ENCODE results near the gene PIAS4.
A peak's percentile ranks its signal among the peaks of the same experiment; 100 is the strongest.

Gene PIAS4

DNA sequence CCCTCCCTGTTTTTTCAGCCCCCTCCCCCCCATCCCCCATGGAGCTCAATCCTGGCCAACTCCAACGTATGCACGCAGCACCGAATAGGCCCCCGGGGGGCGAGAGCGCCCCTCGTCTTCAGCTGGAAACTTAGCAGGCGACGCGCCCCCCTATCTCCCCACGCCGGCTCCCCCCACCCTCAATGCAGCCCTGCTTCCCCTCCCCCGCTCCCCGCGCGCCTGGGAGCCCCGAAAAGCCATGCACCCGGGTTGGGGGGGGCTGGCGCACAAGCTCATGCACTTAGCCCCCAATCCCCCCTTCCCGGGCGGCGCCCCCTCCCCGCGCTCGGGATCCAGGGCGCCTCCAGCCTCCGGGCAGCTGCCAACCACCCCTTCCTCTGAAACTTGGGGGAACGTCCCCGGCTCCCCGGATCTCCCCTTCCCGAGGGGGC, 58.7 kb downstream of the PIAS4 start:
- peaks cover 22% of the 10 kb centered on the region for H3K27me3 ChIP-seq (ENCODE audit: control insufficient read depth, insufficient read depth, low read length)
- H3K4me1 ChIP-seq (ENCODE audit: control insufficient read depth, insufficient read depth, low read length): peaks cover 25% of the 10 kb centered on the region
- H3K9ac ChIP-seq (ENCODE audit: low read length): no peak overlapping the region
- H3K9me3 ChIP-seq (ENCODE audit: control insufficient read depth, insufficient read depth, low read depth, low read length): no peaks in the 10 kb centered on the region
- 0 out of 2 replicates have a peak overlapping the region, but pooled peaks have one; percentile 53 for H3K27ac ChIP-seq (ENCODE audit: low read depth, low read length)
- peaks cover 10% of the 10 kb centered on the region for H3K36me3 ChIP-seq (ENCODE audit: control insufficient read depth, insufficient read depth, low read length)
- H3K4me3 ChIP-seq (ENCODE audit: low read depth, low read length): peak overlapping the region; percentile 61

DNA sequence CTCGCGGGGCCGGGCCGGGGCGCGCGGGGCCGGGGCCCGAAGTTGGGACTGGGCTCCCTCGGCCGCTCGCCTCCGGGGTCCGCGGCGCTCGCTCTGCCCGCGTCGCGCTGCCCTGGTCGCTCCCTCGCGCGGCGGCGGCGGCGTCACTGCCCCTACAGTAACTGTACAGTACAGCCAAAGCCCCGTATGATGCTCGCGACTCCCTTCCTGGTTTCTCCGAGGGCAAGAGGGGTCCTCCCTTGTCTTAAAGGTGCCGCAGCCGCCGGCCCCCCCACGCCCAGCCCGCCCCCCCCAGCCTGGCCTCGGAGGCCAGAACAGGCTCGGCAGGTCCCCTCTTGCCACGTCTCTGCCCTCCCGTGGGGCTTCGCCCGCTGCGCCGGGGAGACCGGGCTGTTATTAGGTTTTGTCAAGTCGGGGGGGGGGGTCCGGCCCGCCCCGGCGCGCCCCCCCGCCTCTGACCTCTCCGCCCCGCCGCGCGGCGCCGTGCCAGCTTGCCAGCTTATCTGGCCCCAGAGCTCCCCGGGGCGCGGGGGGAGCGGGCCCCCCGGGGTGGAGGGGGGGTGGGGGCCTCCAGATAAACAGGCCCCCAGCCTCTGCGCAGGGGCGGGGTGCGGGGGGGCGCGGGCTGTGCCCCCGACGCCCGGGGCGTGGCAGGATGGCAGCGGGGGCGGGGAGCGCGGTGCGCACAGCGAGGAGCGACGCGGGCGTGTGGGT, 59.3 kb downstream of the PIAS4 start, which contains the start of gene ZBTB7A:
TSS of gene ZBTB7A (minus strand) at position 218 of the 714 bp plus-strand sequence. CDS start 11,667 bp downstream, outside the sequence.
- H3K27ac ChIP-seq (ENCODE audit: low read depth, low read length): 0 out of 2 replicates have a peak within 1 kb of the TSS, but pooled peaks have one; percentile 53
- H3K4me3 ChIP-seq (ENCODE audit: low read depth, low read length): peak within 1 kb of the TSS; percentile 61
- H3K4me1 ChIP-seq (ENCODE audit: control insufficient read depth, insufficient read depth, low read length): peaks cover 19% of the 10 kb centered on the region
- peaks cover 10% of the 10 kb centered on the region for H3K36me3 ChIP-seq (ENCODE audit: control insufficient read depth, insufficient read depth, low read length)
- no peak within 1 kb of the TSS for H3K9ac ChIP-seq (ENCODE audit: low read length)
- H3K27me3 ChIP-seq (ENCODE audit: control insufficient read depth, insufficient read depth, low read length): peaks cover 22% of the 10 kb centered on the region
- no peaks in the 10 kb centered on the region for H3K9me3 ChIP-seq (ENCODE audit: control insufficient read depth, insufficient read depth, low read depth, low read length)

DNA sequence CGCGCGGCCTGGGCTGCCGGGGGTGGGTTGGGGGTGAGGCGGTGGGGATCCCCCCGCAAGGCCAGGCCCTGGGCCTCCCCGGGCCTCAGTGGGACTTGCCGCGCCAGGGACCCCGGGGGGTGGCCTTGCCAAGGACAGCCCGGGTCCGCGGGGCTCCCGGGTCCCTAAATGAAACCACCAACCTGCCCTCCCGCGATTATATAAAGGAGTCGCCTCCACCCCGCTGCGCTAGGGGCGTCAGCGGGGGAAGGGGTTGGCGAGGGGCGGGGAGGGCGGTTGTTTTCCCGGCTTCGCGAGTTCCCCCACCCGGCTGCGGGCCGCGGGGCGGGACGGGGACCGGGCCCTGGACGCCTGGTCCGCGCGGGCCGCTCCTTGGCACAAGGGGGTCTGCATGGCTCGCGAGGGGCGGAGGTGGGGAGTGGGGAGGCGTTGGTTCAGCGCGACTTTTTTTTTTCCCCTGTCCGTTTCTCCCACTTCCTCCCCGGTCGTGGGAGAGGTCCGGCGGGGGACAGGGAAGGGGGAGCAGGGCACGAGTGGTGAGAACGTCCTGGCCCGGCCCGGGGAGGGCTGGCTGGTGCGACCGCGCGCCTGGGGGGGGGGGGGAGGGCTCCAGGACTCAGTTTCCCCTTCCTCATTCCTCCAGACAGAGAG, 60.0 kb downstream of the PIAS4 start:
- peaks cover 12% of the 10 kb centered on the region for H3K4me1 ChIP-seq (ENCODE audit: control insufficient read depth, insufficient read depth, low read length)
- no peak overlapping the region for H3K9ac ChIP-seq (ENCODE audit: low read length)
- peak overlapping the region; percentile 47 for H3K4me3 ChIP-seq (ENCODE audit: low read depth, low read length)
- H3K36me3 ChIP-seq (ENCODE audit: control insufficient read depth, insufficient read depth, low read length): peaks cover 10% of the 10 kb centered on the region
- peaks cover 22% of the 10 kb centered on the region for H3K27me3 ChIP-seq (ENCODE audit: control insufficient read depth, insufficient read depth, low read length)
- no peak overlapping the region for H3K27ac ChIP-seq (ENCODE audit: low read depth, low read length)
- H3K9me3 ChIP-seq (ENCODE audit: control insufficient read depth, insufficient read depth, low read depth, low read length): no peaks in the 10 kb centered on the region

DNA sequence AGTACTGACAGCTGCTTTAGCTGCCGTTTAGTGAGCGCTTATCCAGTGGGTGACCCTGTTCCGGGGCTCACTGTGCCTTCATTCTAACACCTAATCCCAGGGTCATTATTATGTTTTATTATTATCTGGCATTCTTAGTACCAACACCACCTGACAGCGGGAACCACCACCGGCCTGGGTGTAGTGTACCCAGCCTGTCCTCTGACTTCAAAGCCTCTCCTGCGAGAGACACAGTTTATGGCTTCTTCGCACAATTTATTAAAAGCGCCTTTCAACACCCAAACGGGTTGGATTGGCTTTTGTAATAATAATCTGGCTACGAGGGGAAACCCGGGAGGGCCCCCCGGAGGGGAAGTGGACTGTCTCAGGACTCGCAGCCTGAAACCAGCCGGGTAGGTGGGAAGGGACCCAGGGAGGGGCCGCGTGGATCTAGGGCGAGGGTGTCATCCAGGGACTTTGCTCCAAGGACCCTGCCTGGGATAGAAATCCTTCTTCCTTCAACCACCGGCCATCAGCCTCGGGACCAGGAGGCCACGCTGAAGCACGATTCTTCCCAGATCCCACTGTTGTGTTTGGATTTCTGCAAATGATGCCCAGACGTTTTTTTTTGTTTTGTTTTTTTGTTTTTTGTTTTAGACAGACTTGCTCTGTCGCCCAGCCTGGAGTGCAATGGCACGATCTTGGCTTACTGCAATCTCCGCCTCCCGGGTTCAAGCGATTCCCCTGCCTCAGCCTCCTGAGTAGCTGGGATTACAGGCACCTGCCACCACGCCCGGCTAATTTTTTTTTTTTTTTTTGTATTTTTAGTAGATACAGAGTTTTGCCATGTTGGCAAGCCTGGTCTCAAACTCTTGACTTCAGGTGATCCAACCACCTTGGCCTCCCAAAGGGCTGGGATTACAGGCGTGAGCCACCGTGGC, 60.8 kb downstream of the PIAS4 start:
- no peaks in the 10 kb centered on the region for H3K9me3 ChIP-seq (ENCODE audit: control insufficient read depth, insufficient read depth, low read depth, low read length)
- H3K4me3 ChIP-seq (ENCODE audit: low read depth, low read length): peak overlapping the region; percentile 47
- H3K9ac ChIP-seq (ENCODE audit: low read length): no peak overlapping the region
- peaks cover 3% of the 10 kb centered on the region; the same call in 1 of the 2 replicates for H3K36me3 ChIP-seq (ENCODE audit: control insufficient read depth, insufficient read depth, low read length)
- peaks cover 22% of the 10 kb centered on the region for H3K27me3 ChIP-seq (ENCODE audit: control insufficient read depth, insufficient read depth, low read length)
- H3K27ac ChIP-seq (ENCODE audit: low read depth, low read length): no peak overlapping the region
- H3K4me1 ChIP-seq (ENCODE audit: control insufficient read depth, insufficient read depth, low read length): peaks cover 4% of the 10 kb centered on the region

DNA sequence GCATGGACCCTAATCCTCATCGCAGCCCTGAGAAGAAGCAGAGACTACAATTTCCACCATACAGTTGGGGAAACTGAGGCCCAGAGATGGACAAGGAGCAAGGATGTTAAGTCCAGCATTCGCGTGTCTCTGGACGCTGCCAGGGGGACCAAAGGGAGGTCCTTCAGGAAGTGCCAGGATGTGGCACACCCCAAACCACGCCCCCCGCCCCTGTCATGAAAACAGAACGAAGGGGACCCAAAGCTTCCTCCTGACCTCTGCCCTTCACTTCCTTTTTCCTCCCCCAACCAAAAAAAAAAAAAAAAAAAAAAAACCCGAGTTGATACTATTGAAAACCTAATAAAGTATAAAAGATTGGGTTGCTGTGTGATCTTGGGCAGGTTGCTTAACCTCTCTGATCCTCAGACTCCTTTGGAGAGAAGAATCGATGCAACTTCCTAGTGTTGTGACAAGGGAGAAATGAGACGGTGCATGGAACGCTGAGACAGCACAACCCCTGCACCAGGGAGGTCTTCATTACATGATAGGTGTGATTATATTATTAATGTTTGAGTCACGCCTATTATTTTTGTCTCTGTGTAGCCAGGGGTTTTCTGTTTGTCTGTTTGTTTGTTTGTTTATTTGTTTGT, 61.9 kb downstream of the PIAS4 start:
- H3K9ac ChIP-seq (ENCODE audit: low read length): no peak overlapping the region
- H3K36me3 ChIP-seq (ENCODE audit: control insufficient read depth, insufficient read depth, low read length): no peaks in the 10 kb centered on the region
- H3K27ac ChIP-seq (ENCODE audit: low read depth, low read length): no peak overlapping the region
- peaks cover 22% of the 10 kb centered on the region for H3K27me3 ChIP-seq (ENCODE audit: control insufficient read depth, insufficient read depth, low read length)
- no peak overlapping the region; the same call in 1 of the 2 replicates for H3K4me3 ChIP-seq (ENCODE audit: low read depth, low read length)
- H3K9me3 ChIP-seq (ENCODE audit: control insufficient read depth, insufficient read depth, low read depth, low read length): no peaks in the 10 kb centered on the region
- no peaks in the 10 kb centered on the region; the same call in 1 of the 2 replicates for H3K4me1 ChIP-seq (ENCODE audit: control insufficient read depth, insufficient read depth, low read length)

DNA sequence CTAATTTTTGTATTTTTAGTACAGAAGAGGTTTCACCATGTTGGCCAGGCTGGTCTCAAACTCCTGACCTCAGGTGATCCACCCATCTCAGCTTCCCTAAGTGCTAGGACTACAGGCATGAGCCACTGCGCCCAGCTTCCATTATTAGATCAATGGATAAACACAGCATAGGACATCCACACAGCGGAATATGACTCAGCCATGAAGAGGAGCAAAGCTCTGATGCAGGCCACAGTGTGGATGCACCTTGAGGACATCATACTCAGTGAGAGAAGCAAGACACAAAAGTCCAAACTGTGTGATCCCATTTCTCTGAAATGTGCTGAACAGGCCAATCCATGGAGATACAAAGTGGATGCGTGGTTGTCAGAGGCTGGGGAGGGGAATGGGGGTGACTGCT, 64.1 kb downstream of the PIAS4 start:
- Histone ChIP-seq H3K9ac (ENCODE audit: low read length) (no peak overlapping the region), H3K4me3 (ENCODE audit: low read depth, low read length) (no peak overlapping the region), H3K36me3 (ENCODE audit: control insufficient read depth, insufficient read depth, low read length) (no peaks in the 10 kb centered on the region), H3K4me1 (ENCODE audit: control insufficient read depth, insufficient read depth, low read length) (no peaks in the 10 kb centered on the region; the same call in 1 of the 2 replicates), H3K9me3 (ENCODE audit: control insufficient read depth, insufficient read depth, low read depth, low read length) (no peaks in the 10 kb centered on the region), H3K27me3 (ENCODE audit: control insufficient read depth, insufficient read depth, low read length) (peaks cover 22% of the 10 kb centered on the region), H3K27ac (ENCODE audit: low read depth, low read length) (no peak overlapping the region)

DNA sequence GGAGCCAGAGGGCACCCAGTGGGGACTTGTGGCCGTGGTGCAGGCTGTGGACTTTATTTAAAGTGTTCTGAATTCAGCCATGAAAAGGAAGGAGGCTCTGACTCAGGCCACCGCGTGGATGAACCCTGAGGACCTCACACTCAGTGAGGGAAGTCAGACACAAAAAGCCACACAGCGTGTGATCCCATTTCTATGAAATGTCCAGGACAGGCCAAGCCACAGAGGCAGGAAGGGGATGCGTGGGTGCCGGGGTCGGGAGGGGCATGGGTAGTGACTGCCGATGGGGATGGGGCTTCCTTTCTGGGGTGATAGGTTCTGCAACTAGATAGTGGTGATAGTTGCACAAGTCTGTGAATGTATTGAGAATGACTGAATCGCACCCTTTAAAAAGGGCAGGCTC, 67.8 kb downstream of the PIAS4 start:
- Histone ChIP-seq H3K4me1 (ENCODE audit: control insufficient read depth, insufficient read depth, low read length) (peaks cover 14% of the 10 kb centered on the region), H3K27me3 (ENCODE audit: control insufficient read depth, insufficient read depth, low read length) (no peaks in the 10 kb centered on the region), H3K9ac (ENCODE audit: low read length) (no peak overlapping the region), H3K4me3 (ENCODE audit: low read depth, low read length) (no peak overlapping the region), H3K9me3 (ENCODE audit: control insufficient read depth, insufficient read depth, low read depth, low read length) (no peaks in the 10 kb centered on the region), H3K27ac (ENCODE audit: low read depth, low read length) (no peak overlapping the region), H3K36me3 (ENCODE audit: control insufficient read depth, insufficient read depth, low read length) (no peaks in the 10 kb centered on the region)

DNA sequence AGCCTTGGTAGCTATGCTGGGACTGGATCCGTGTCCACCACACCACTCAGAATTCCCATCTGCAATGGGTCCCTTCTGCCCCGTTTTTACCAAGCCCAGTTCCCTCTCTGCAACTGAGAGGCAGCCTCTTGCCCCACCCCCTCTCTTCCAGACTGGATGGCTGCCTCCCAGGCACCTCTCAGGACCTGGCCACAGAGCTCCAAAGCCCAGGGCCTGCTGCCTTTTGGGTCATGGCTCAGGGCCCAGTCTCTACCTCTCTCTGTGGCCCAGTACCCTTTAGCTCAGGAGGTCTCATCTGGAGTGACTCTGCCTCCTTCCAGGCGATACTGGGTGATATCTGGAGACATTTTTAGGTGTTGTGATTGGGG, 69.5 kb downstream of the PIAS4 start:
- Histone ChIP-seq H3K36me3 (ENCODE audit: control insufficient read depth, insufficient read depth, low read length) (no peaks in the 10 kb centered on the region), H3K9ac (ENCODE audit: low read length) (peak overlapping the region; percentile 5), H3K27me3 (ENCODE audit: control insufficient read depth, insufficient read depth, low read length) (no peaks in the 10 kb centered on the region), H3K9me3 (ENCODE audit: control insufficient read depth, insufficient read depth, low read depth, low read length) (no peaks in the 10 kb centered on the region), H3K4me3 (ENCODE audit: low read depth, low read length) (no peak overlapping the region), H3K4me1 (ENCODE audit: control insufficient read depth, insufficient read depth, low read length) (peaks cover 15% of the 10 kb centered on the region), H3K27ac (ENCODE audit: low read depth, low read length) (no peak overlapping the region)

DNA sequence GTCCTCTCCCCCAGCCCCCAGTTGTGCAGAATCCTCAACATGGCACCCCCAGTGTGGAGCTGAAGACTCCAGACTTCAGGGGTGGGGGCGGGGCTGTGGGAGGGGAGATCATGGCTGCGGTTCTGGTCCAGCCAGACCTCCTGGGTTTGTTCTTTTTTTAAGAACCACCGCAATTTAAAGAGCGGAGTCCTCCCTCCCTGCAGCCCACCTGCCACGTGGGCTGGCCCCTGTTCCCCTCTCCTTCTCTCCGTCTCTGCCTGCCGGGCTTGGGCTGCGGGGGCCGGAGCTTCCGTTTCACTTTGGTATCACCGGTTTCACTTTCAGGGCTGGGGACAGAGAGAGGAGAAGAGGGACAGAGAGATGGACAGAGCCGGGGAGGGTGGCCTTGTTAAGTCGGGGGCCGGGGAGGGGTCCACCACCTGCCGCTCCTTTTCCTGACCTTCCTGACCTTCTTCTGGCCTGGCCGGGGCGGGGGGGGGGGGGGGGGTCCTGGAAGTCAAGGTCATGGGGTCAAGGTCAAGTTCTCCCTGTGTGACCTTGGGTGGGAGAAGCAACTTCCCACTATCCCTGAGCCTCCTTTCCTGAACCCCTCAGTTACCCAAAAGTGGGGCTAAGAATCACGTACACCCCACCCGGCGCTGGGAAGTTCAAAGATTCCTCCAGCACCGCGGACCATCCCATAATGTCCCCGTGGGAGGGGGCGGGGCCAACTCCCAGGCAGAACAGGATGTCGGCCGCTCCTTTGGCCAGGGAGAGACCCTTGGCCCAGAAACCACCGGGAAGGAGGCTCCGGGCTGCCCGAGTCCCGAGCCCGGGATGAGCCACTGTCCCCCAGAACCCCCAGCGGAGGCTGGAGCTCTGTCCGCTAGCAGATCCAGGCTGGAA, 70.5 kb downstream of the PIAS4 start:
- Histone ChIP-seq H3K27me3 (ENCODE audit: control insufficient read depth, insufficient read depth, low read length) (no peaks in the 10 kb centered on the region), H3K4me1 (ENCODE audit: control insufficient read depth, insufficient read depth, low read length) (peaks cover 19% of the 10 kb centered on the region), H3K4me3 (ENCODE audit: low read depth, low read length) (no peak overlapping the region), H3K27ac (ENCODE audit: low read depth, low read length) (peak overlapping the region; percentile 18; the same call in 1 of the 2 replicates), H3K36me3 (ENCODE audit: control insufficient read depth, insufficient read depth, low read length) (no peaks in the 10 kb centered on the region), H3K9ac (ENCODE audit: low read length) (peak overlapping the region; percentile 24), H3K9me3 (ENCODE audit: control insufficient read depth, insufficient read depth, low read depth, low read length) (no peaks in the 10 kb centered on the region)

DNA sequence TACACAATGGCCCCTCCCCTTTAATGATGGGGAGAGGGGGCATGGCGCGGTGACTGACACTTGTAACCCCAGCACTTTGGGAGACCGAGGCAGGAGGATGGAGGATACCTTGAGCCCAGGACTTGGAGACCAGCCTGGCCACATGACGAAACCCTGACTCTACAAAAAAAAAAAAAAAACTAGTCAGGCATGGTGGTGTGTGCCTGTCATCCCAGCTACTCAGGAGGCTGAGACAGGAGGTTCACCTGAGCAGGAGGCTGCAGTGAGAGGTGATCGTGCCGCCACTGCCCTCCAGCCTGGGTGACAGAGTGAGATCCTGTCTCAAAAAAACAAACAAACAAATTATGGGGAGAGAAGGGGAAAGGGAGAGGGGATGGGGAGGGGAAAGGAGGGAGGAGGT, 72.9 kb downstream of the PIAS4 start:
- no peaks in the 10 kb centered on the region for H3K36me3 ChIP-seq (ENCODE audit: control insufficient read depth, insufficient read depth, low read length)
- peaks cover 24% of the 10 kb centered on the region for H3K4me1 ChIP-seq (ENCODE audit: control insufficient read depth, insufficient read depth, low read length)
- no peaks in the 10 kb centered on the region for H3K27me3 ChIP-seq (ENCODE audit: control insufficient read depth, insufficient read depth, low read length)

More for the DNA sequence above, 72.9 kb downstream of the PIAS4 start:
- H3K9me3 ChIP-seq (ENCODE audit: control insufficient read depth, insufficient read depth, low read depth, low read length): no peaks in the 10 kb centered on the region
- H3K9ac ChIP-seq (ENCODE audit: low read length): no peak overlapping the region
- H3K27ac ChIP-seq (ENCODE audit: low read depth, low read length): no peak overlapping the region
- no peak overlapping the region for H3K4me3 ChIP-seq (ENCODE audit: low read depth, low read length)
